Endothelial cell of umbilical vein (primary cell): Measurements from ENCODE around the gene SSC4D. TPM values are rescaled to one million over a fixed set of nuclear protein-coding genes. Genes with fewer than 3 reads are reported as not detected.
A peak's percentile ranks its signal among the peaks of the same experiment; 100 is the strongest.
"Not testable (repeated sequence)": the region's sequence is repeated elsewhere in the genome, so short reads cannot be mapped to it uniquely, and the experiment has no call there.

ENCODE experiments used
- BruUV-seq: library from RNA; stranded (reverse); fragments of 400-500 nt; replicated peaks from 2 replicates; lab custom pipeline; 2021; lab: Mats Ljungman, UMichigan
- CTCF ChIA-PET: fragments of 300-600, 350-600 bp; sonication (Branson Sonifier 250); formaldehyde crosslinking; loops from one replicate; lab custom pipeline; 2021; ENCODE audit warnings: antibody characterized with exemption, inconsistent platforms; lab: Charles Lee
- POLR2A ChIA-PET: fragments of 300-600, 350-600 bp; sonication (Branson Sonifier 250); formaldehyde crosslinking; loops from one replicate; lab custom pipeline; 2021; ENCODE audit warnings: antibody characterized with exemption, inconsistent platforms; lab: Charles Lee
- DNase-seq: peaks from one replicate; pipeline ENCODE4 v3.0.0-alpha.2; 2011; ENCODE audit warnings: low read depth, low spot score
- FAIRE-seq: peaks from 2 replicates; lab custom pipeline; 2011; peaks lifted over from hg19 to GRCh38; lab: Jason Lieb, UNC
- H2AFZ ChIP-seq: 2 replicates; pipeline ENCODE4 v1.6.0; 2012; ENCODE audit warnings: low read depth, low read length, control low read depth, inconsistent platforms
- H3K27ac ChIP-seq: 2 replicates; pipeline ENCODE4 v1.5.1; 2011; ENCODE audit warnings: low read depth, mild to moderate bottlenecking, control low read depth, low read length, moderate library complexity; ENCODE audit not compliant: insufficient read depth
- H3K27me3 ChIP-seq, 2 experiments: 2 replicates each; pipeline versions ENCODE4 v1.6.0 to v1.6.1; 2011; ENCODE audit warnings: low read length in 2 of 2, mixed read lengths in 1 of 2; ENCODE audit not compliant: control insufficient read depth in 2 of 2, insufficient read depth in 2 of 2
- H3K36me3 ChIP-seq, 2 experiments: 2 replicates in 1 of 2; 3 replicates in 1 of 2; pipeline ENCODE4 v1.5.1; 2011; ENCODE audit warnings: low read length in 2 of 2, mild to moderate bottlenecking in 1 of 2, moderate library complexity in 1 of 2; ENCODE audit not compliant: control insufficient read depth in 2 of 2, insufficient read depth in 2 of 2; ENCODE audit errors: extremely low read depth in 1 of 2
- H3K4me1 ChIP-seq: 3 replicates; pipeline ENCODE4 v1.5.1; 2011; ENCODE audit warnings: mild to moderate bottlenecking, low read length; ENCODE audit not compliant: control insufficient read depth, insufficient read depth; ENCODE audit errors: extremely low read depth
- H3K4me2 ChIP-seq: 2 replicates; pipeline ENCODE4 v1.6.1; 2011; ENCODE audit warnings: low read length, control low read depth, mixed read lengths; ENCODE audit not compliant: insufficient read depth
- H3K4me3 ChIP-seq, 3 experiments: fragments of 200-600 bp in 1 of 3; sonication (generic), shearing (Covaris generic) in 1 of 3; replicated peaks in 1 of 3; 2 replicates each; pipeline ENCODE4 v1.5.1; 2011 to 2016; ENCODE audit warnings: control low read depth in 3 of 3, low read length in 3 of 3, mild to moderate bottlenecking in 2 of 3, inconsistent platforms in 1 of 3, low read depth in 1 of 3, moderate library complexity in 1 of 3; ENCODE audit not compliant: insufficient read depth in 1 of 3
- H3K79me2 ChIP-seq: 2 replicates; pipeline ENCODE4 v1.6.0; 2012; ENCODE audit warnings: low read length, inconsistent platforms; ENCODE audit not compliant: control insufficient read depth, insufficient read depth
- H3K9ac ChIP-seq: replicated peaks from 2 replicates; pipeline ENCODE3; 2011; ENCODE audit warnings: low read length, control low read depth; ENCODE audit not compliant: insufficient read depth; ENCODE audit errors: extremely low read depth
- H3K9me1 ChIP-seq: replicated peaks from 3 replicates; pipeline ENCODE4 v1.6.0; 2011; ENCODE audit warnings: mild to moderate bottlenecking, low read length; ENCODE audit not compliant: control insufficient read depth, insufficient read depth; ENCODE audit errors: extremely low read depth
- H3K9me3 ChIP-seq: replicated peaks from 2 replicates; pipeline ENCODE4 v1.5.1; 2012; ENCODE audit warnings: low read length, inconsistent platforms; ENCODE audit not compliant: control insufficient read depth, insufficient read depth
- H4K20me1 ChIP-seq: replicated peaks from 2 replicates; pipeline ENCODE3; 2011; ENCODE audit warnings: mild to moderate bottlenecking, low read length; ENCODE audit not compliant: control insufficient read depth, insufficient read depth; ENCODE audit errors: extremely low read depth
- dilution Hi-C: fragments of 300-500 bp; cut with MboI; formaldehyde crosslinking; loops from one replicate; pipeline ENCODE4 v1.15.0; 2019; ENCODE audit warnings: low sequenced_read_pairs; ENCODE audit not compliant: extremely low pct_ligation_motif_present
- intact Hi-C: fragments of 100-400 bp; cut with micrococcal nuclease; formaldehyde crosslinking; loops from one replicate; pipeline ENCODE4 v1.10.0; 2022
- polyA plus RNA-seq, 4 experiments: library from polyadenylated mRNA; depleted of rRNA in 3 of 4; stranded (reverse) in 3 of 4; unstranded in 1 of 4; fragments of >200 nt; gene quantifications; 2 replicates each; pipeline versions ENCODE4 v1.2.1 to v1.2.3, GENCODE V29; 2011 to 2012; ENCODE audit warnings: missing spikeins in 1 of 4
- total RNA-seq: library from RNA; stranded (reverse); gene quantifications from 2 replicates; pipeline ENCODE4 v1.2.3, GENCODE V29; 2021

Gene SSC4D
- total and polyA plus RNA-seq, 2 donors (not counting 3 experiments of a cell fraction or from before 2014, with no cell fraction given) = 0.46 to 0.88 TPM

DNA sequence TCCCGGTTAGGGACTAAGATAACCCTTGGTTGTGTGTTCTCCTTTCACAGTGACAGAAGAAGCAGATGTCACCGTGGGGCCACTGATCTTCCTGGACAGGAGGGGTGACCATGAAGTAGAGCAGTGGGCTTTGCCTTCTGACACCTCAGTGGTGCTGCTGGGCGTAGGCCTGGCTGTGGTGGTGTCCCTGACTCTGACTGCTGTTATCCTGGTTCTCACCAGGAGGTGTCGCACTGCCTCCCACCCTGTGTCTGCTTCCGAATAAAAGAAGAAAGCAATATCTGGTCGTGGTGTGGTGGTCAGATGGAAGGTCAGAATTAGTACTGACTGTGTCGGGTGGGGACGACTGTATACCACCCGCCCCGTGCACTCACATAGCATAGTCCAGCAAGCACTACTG lies 32.3 kb upstream of the SSC4D start:
- H3K36me3 ChIP-seq, POLR2A ChIA-PET, H3K4me3 ChIP-seq, H3K9me3 ChIP-seq, H3K4me2 ChIP-seq, H3K4me1 ChIP-seq, H3K9ac ChIP-seq, H3K27me3 ChIP-seq, H3K79me2 ChIP-seq, DNase-seq, H3K27ac ChIP-seq, CTCF ChIA-PET, BruUV-seq, intact Hi-C loops, H4K20me1 ChIP-seq, dilution Hi-C loops, H2AFZ ChIP-seq, H3K9me1 ChIP-seq: not testable (repeated sequence)
- FAIRE-seq = peak; percentile 96

DNA sequence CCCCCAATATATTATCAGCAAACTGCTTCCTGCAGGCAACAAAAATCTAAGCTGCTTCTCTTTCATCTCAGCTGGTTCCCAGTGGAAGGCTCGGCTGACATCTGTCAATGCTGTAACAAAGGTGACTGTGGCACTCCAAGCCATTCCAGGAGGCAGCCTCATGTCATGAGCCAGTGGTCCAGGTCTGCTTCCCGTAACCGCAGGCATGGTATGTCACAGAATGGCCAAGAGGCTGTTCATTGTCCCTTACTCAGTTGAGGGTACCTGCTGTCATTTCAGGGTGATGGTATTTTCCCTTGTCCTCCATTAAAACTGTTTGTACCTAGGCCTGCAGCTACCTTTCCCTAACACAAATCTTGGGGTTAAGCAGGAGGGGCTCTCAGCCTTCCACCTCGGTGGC lies 30.9 kb upstream of the SSC4D start:
- H3K36me3 ChIP-seq, H3K27ac ChIP-seq, H2AFZ ChIP-seq, dilution Hi-C loops, H3K27me3 ChIP-seq, FAIRE-seq, H3K4me2 ChIP-seq, H3K4me1 ChIP-seq, H3K4me3 ChIP-seq, H3K9me1 ChIP-seq, DNase-seq, H3K9me3 ChIP-seq, H4K20me1 ChIP-seq, CTCF ChIA-PET, intact Hi-C loops, H3K79me2 ChIP-seq, BruUV-seq, H3K9ac ChIP-seq, POLR2A ChIA-PET: not testable (repeated sequence)

DNA sequence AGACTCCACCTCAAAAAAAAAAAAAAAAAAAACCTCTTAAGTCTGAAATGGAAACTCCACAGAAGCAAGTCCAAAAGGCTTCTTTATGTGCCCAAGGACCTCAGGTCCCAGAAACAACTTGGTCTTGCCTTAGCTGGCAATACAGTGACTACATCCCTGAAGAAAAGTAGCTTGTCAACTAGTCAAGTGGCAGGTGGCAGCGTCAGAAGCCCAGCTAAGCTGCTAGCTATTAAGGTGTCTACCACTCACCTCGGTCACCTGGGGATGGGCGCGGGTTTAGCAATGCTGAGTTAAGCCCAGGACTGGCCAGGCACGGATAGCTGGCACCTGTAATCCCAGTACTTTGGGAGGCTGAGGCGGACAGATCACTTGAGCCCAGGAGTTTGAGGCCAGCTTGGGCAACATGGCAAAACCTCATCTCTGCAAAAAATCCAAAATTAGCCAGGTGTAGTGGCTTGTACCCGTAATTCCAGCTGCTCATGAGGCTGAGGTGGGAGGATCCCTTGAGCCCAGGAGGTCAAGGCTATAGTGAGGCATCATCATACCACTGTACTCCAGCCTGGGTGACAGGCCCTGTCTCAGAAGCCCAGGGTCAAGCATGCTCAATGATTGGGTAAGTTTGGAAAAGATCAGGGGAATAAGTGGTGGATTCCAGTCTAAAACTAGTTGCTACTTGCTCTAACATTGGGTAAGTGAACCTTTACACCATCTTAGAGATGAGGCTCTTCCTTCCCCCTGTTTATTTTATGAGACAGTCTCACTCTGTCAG lies 29.8 kb upstream of the SSC4D start:
- DNase-seq, H3K4me3 ChIP-seq, intact Hi-C loops, dilution Hi-C loops, H3K27ac ChIP-seq, H3K4me1 ChIP-seq, H2AFZ ChIP-seq, H3K9me1 ChIP-seq, H3K9ac ChIP-seq, H3K9me3 ChIP-seq, H3K4me2 ChIP-seq, BruUV-seq, H3K79me2 ChIP-seq, H4K20me1 ChIP-seq, POLR2A ChIA-PET, CTCF ChIA-PET, H3K27me3 ChIP-seq, H3K36me3 ChIP-seq: not testable (repeated sequence)
- peak; percentile 70 for FAIRE-seq
